SK-N-DZ (cell line): ENCODE results near the gene TSHZ3.
A peak's percentile ranks its signal among the peaks of the same experiment; 100 is the strongest.

Experiments
- DNase-seq: peaks from one replicate; pipeline ENCODE4 v3.0.0-alpha.2; 2015; ENCODE audit warnings: low spot score

TSHZ3 gene

GRCh38 chr19:31354799-31355664 lies 5.8 kb upstream of the TSHZ3 start:
- DNase-seq, result no peak

DNA sequence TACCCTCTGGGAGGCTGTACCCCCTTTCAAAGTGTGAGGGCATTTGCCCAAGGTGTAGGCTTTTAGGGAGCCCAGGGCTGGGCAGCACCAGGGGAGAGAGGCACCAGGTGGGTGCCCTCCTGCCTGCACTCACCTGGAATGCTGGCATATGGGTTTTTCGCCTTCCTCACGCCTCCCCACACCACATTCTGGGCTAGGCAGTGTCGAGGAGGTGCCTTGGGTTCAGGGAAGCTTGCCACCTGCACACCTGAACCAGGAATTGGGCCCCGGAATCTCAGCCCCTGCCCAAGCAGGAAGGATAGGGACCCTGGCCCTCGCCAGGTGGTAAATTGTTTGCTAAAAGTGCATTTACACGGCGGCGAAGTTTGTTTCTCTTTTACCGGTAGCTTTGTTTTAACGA lies 5.1 kb upstream of the TSHZ3 start:
- DNase-seq, result no peak

DNA sequence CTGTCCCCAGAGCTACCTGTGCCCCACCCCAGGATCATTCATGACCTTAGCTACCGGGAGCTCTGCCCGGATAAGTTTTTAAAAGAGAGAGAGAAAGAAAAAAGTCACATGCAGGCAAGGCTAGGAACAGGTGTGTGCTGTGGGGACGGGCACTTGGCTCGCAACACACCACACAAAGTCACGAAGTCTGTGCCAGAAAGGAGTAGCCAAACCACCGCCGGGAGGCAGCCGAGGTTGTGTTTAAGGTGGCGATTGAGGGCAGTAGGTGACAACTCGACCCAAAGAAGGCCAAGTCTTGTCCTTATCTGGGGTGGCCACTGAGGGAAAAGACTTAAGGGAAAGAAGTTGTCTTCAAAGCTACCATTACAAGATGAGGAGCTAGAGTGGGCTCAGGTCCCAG lies 4.6 kb upstream of the TSHZ3 start:
- DNase-seq, result no peak

DNA sequence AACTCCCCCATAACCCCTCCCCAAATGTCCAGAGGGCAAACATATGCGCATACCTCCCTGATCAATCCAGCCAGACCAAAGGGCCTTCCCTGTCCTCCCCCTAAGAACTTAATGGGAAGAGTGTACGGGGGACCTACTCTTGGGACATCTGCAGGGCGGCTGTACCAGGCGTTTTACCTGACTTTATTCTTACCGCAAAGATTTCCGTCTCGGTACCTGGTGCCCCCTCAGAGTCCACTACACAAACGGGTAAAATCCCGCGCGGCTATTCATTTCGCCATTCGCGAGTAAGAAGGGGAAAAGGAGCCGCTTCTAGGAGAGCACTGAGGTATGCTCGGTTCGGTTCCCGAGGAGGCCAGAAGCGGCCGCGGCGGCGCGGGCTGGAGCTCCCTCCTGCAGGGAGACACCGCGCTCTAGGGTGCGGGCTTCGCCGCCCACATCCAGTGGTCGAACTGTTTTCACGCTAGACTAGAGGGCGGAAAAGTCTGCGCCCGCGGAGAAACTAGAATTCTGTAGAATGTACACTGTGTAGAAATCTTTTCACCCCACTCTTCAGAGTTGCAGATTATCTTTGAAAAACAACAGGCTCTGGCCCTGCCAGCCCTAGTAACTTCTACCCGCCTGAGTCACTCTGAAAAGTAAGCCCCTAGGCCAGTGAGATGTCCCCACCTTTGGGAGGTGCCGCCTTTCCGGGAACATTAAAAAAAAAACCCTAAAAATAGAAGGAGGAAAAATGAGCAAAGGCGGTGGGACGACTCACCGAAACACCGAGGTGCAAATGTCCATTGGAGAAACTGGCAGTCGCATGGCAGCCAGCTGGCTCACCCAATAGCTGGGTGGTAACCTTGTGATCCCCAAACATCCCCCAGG lies 3.8 kb upstream of the TSHZ3 start:
- no peak for DNase-seq

DNA sequence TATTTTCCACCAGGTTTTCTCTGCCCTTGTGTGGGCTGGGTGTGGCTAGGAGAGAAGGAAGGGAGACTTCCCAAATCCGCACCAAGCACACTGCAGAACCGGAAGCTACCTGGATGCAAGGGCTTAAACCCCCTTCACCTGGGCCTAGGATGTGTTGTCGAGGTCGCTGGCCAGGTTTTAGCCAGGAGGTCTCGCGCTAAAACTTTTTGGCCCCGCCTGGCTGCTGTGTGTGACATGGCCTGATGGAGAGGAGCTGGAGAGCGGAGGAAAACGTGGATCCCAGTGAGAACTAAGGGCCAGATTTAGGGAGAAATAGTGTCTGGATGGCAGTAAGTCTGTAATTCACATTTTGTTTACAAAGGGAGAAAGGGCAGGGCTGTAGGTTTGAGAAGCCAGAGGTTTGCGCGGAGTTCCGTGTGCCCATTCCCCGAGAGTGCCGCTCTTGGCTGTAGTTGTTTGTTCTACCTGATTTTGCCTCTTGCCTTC lies 3.1 kb upstream of the TSHZ3 start:
- DNase-seq, result no peak

- DNase-seq, result no peak
These were observed 2.6 kb upstream of the TSHZ3 start for GRCh38 chr19:31351855-31352195.

GRCh38 chr19:31351056-31351854 lies 2.0 kb upstream of the TSHZ3 start:
- peak; percentile 23 for DNase-seq

- no peak for DNase-seq
These were observed 1.4 kb upstream of the TSHZ3 start for GRCh38 chr19:31350693-31351055.

GRCh38 chr19:31350033-31350692 lies 927 bp upstream of the TSHZ3 start:
- peak; percentile 7 for DNase-seq

GRCh38 chr19:31348481-31349159 lies 616 bp downstream of the TSHZ3 start:
- DNase-seq, result peak; percentile 29

DNA sequence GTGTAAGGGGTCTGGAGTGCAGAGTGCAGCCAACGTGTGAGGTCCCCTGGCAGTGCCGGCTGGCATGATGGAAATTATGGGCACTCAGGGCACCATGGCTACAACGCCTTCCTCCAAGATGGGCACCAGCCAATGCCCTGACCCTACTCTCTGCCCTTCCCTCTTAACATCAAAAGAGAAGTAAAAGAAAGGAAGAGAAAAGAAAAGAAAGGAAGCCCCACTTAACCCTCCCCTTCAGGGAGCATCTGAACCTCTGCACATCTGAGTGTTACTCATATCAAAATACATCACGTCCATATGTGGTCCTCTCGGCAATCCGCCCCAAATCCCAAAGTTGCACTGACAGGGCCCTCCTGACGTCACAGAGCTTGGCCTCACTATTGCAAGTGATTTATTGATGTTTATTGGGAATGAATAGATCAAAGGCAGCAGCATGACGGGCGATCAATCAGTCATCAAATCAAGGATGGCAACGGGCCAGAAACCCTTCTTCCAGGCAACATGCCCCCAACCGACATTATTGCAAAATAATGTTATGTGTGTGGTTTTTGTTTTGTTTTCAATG lies 1.3 kb downstream of the TSHZ3 start:
- DNase-seq, result no peak

GRCh38 chr19:31347354-31347753 lies 1.9 kb downstream of the TSHZ3 start:
- DNase-seq, result no peak

DNA sequence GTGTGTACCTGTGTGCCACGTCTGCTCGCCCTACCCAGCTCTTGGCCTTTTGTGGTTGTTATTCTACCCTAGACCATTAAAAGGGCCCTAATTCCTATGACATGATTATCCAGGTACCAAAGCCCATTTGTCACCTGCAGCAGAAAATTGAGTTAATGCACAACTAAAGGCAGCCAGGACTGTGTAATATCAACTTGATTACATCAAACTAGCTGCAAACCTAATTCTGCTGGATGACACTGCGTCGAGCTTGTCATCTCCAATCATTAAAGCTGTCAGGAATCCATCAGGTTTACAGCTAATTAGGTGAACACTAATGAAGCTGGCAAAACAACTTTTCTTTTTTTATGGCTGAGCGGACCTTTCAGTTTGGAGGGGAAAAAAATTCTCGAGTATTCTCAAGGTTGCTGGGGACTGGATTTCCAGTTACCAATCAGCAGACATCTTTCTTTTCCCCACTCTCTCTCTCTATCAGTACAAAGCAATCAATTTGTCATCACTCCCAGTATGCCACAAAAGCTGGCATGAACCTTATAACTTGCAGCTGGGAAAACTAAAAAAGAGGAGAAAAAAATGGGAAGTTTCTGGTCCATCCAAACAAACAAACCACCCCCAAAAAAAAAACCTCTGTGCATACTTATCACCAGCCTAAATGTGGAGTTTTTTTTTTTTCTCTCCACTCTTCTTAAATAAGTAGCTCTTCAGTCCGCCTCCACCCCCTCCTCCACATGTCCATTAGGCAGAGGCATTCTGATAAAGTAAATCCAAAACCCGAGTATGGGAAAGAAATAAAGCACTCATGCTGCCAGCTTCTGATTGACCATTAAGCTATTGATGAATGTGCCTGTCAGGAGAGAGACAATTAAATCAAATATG lies 2.8 kb downstream of the TSHZ3 start:
- DNase-seq, result peak; percentile 75

DNA sequence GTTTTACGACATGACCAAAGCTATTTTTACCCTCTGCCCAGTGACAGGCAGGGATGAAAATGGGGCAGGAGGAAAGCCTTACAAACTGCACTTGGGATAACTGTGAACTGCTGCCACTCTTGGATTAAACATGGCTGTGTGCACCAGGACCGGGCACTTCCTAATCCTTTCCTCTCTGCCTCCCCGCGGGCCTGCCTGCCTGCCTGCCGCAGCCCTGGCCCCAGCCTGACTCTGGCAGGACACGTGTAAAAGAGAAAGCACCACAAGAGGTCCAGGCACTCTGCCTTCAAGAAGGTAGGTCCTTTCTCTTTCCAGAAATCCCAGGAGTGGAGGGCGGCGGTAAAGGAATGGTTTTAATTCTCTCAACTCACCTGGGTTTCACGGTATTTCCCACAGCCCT lies 4.8 kb downstream of the TSHZ3 start:
- DNase-seq, result no peak

GRCh38 chr19:31342926-31343325 lies 6.3 kb downstream of the TSHZ3 start:
- DNase-seq, result no peak

- peak; percentile 93 for DNase-seq
These were observed 8.9 kb downstream of the TSHZ3 start for GRCh38 chr19:31340042-31341025.

GRCh38 chr19:31339411-31339810 lies 9.8 kb downstream of the TSHZ3 start:
- peak; percentile 62 for DNase-seq
